NCI-H2029 treated with DMSO at 0.1 percent for 48 hours (cell line): ENCODE data around the gene CMPK2.

Experiments used
- DNase-seq: peaks from one replicate; lab custom pipeline; 2025; lab: John Stamatoyannopoulos, UW

The CMPK2 gene

GRCh38 chr2:6841537-6842287 lies 24.0 kb downstream of the CMPK2 start:
- no peak for DNase-seq

- DNase-seq = no peak
Measured at GRCh38 chr2:6838673-6839319, 26.9 kb downstream of the CMPK2 start.

- no peak for DNase-seq
Measured at GRCh38 chr2:6835467-6835866, 30.2 kb downstream of the CMPK2 start.

GRCh38 chr2:6834163-6834562 lies 31.5 kb downstream of the CMPK2 start:
- no peak for DNase-seq

- DNase-seq = no peak
Measured at GRCh38 chr2:6833300-6833604, 32.5 kb downstream of the CMPK2 start.

- DNase-seq = no peak
Measured at GRCh38 chr2:6832596-6833299, 33.0 kb downstream of the CMPK2 start.

GRCh38 chr2:6831229-6831628 lies 34.5 kb downstream of the CMPK2 start:
- no peak for DNase-seq

- DNase-seq = peak; percentile 3
Measured at GRCh38 chr2:6828299-6828584, 37.5 kb downstream of the CMPK2 start.

- DNase-seq = no peak
Measured at GRCh38 chr2:6827566-6828298, 38.0 kb downstream of the CMPK2 start.

GRCh38 chr2:6826081-6826913 lies 39.4 kb downstream of the CMPK2 start:
- DNase-seq = peak; percentile 10

GRCh38 chr2:6824962-6825361 lies 40.7 kb downstream of the CMPK2 start:
- DNase-seq = no peak

- no peak for DNase-seq
Measured at GRCh38 chr2:6823111-6823510, 42.6 kb downstream of the CMPK2 start.

GRCh38 chr2:6822406-6822805 lies 43.3 kb downstream of the CMPK2 start:
- DNase-seq = no peak

GRCh38 chr2:6820903-6821584 lies 44.7 kb downstream of the CMPK2 start:
- DNase-seq = no peak

- no peak for DNase-seq
Measured at GRCh38 chr2:6820236-6820635, 45.5 kb downstream of the CMPK2 start.

GRCh38 chr2:6819668-6820067 lies 46.0 kb downstream of the CMPK2 start:
- no peak for DNase-seq

- DNase-seq = no peak
Measured at GRCh38 chr2:6818012-6818411, 47.7 kb downstream of the CMPK2 start.

- no peak for DNase-seq
Measured at GRCh38 chr2:6814869-6815268, 50.8 kb downstream of the CMPK2 start.

GRCh38 chr2:6814312-6814711 lies 51.4 kb downstream of the CMPK2 start:
- DNase-seq = no peak

- no peak for DNase-seq
Measured at GRCh38 chr2:6813573-6813972, 52.1 kb downstream of the CMPK2 start.

GRCh38 chr2:6812857-6813530 lies 52.7 kb downstream of the CMPK2 start:
- DNase-seq = no peak
